HCT116 (cell line): ENCODE results near the gene NCF2. TPM values are rescaled to one million over a fixed set of nuclear protein-coding genes. Genes with fewer than 3 reads are reported as not detected.

ENCODE experiments used
- ATAC-seq: fragments of 200-7000 bp; cut with Tn5 transposase; 2 replicates; pipeline ENCODE4 v1.9.1; 2020; ENCODE audit warnings: mild to moderate bottlenecking, moderate library complexity
- BruUV-seq: library from RNA; stranded (reverse); fragments of 400-500 nt; replicated peaks from 2 replicates; lab custom pipeline; 2021; lab: Mats Ljungman, UMichigan
- CTCF ChIA-PET: fragments of 300-600 bp; sonication (Branson Sonifier 250); formaldehyde crosslinking; loops from one replicate; lab custom pipeline; 2021; ENCODE audit warnings: antibody characterized with exemption; lab: Charles Lee
- POLR2A ChIA-PET: fragments of 300-600, 350-600 bp; sonication (Branson Sonifier 250); formaldehyde crosslinking; loops from one replicate; lab custom pipeline; 2021; ENCODE audit warnings: antibody characterized with exemption; lab: Charles Lee
- RAD21 ChIA-PET, 2 experiments: fragments of 300-600 bp; sonication (Branson Sonifier 250); formaldehyde crosslinking; loops; one replicate each; lab custom pipeline; 2023; ENCODE audit warnings: low total read pairs in 2 of 2; ENCODE audit not compliant: uncharacterized antibody in 2 of 2, unreplicated experiment in 2 of 2, low non-redundant PET in 1 of 2; lab: Charles Lee
- DNase-seq: peaks from one replicate; pipeline ENCODE4 v3.0.0-alpha.2; 2010; ENCODE audit warnings: low read depth, low spot score
- H2AFZ ChIP-seq: fragments of 200-600 bp; shearing (Covaris generic), sonication (generic); 2 replicates; pipeline ENCODE4 v1.6.1; 2017; ENCODE audit warnings: low read depth, mixed run types, mixed read lengths, antibody characterized with exemption, low read length; ENCODE audit not compliant: poor library complexity, severe bottlenecking
- H3K27ac ChIP-seq: 2 replicates; pipeline ENCODE4 v1.5.1; 2012; ENCODE audit warnings: low read depth, low read length
- H3K27me3 ChIP-seq: fragments of 200-600 bp; sonication (generic); 2 replicates; pipeline ENCODE4 v1.6.1; 2016; ENCODE audit warnings: mixed run types, low read length, mixed read lengths; ENCODE audit not compliant: insufficient read depth
- H3K36me3 ChIP-seq, 2 experiments: fragments of 200-500 bp in 1 of 2; fragments of 200-600 bp in 1 of 2; sonication (Bioruptor generic) in 1 of 2; sonication (generic) in 1 of 2; 2 replicates each; pipeline versions ENCODE4 v1.5.1 to v1.6.1; 2014 to 2016; ENCODE audit warnings: low read length in 2 of 2, inconsistent platforms in 1 of 2, mixed read lengths in 1 of 2, mixed run types in 1 of 2; ENCODE audit not compliant: insufficient read depth in 2 of 2, control insufficient read depth in 1 of 2
- H3K4me1 ChIP-seq, 2 experiments: fragments of 200-600 bp in 1 of 2; sonication (generic) in 1 of 2; 2 replicates each; pipeline versions ENCODE4 v1.5.1 to v1.6.1; 2012 to 2017; ENCODE audit warnings: low read length in 2 of 2, inconsistent platforms in 1 of 2, mild to moderate bottlenecking in 1 of 2, mixed read lengths in 1 of 2, mixed run types in 1 of 2, moderate library complexity in 1 of 2; ENCODE audit not compliant: insufficient read depth in 2 of 2, control insufficient read depth in 1 of 2
- H3K4me2 ChIP-seq: fragments of 200-600 bp; sonication (generic); 2 replicates; pipeline ENCODE4 v1.6.1; 2017; ENCODE audit warnings: mixed run types, low read length, mixed read lengths
- H3K4me3 ChIP-seq, 2 experiments: fragments of 200-600 bp in 1 of 2; sonication (generic) in 1 of 2; replicated peaks in 1 of 2; 2 replicates each; pipeline ENCODE4 v1.5.1; 2011 to 2016; ENCODE audit warnings: low read length in 2 of 2, control low read depth in 1 of 2, low read depth in 1 of 2, mild to moderate bottlenecking in 1 of 2, mixed read lengths in 1 of 2, mixed run types in 1 of 2
- H3K79me2 ChIP-seq: fragments of 200-600 bp; sonication (generic); 2 replicates; pipeline ENCODE4 v1.6.1; 2017; ENCODE audit warnings: mild to moderate bottlenecking, mixed run types, low read length, moderate library complexity, mixed read lengths; ENCODE audit not compliant: insufficient read depth
- H3K9ac ChIP-seq: fragments of 200-600 bp; sonication (generic); 2 replicates; pipeline ENCODE4 v1.6.1; 2016; ENCODE audit warnings: low read length, mixed read lengths
- H3K9me2 ChIP-seq: fragments of 200-600 bp; sonication (generic), shearing (Covaris generic); 2 replicates; pipeline ENCODE4 v1.6.1; 2017; ENCODE audit warnings: mixed run types, mild to moderate bottlenecking, moderate library complexity; ENCODE audit not compliant: insufficient read depth
- H3K9me3 ChIP-seq, 2 experiments: fragments of 200-500 bp in 1 of 2; fragments of 200-600 bp in 1 of 2; sonication (Bioruptor generic) in 1 of 2; sonication (generic) in 1 of 2; 2 replicates each; pipeline ENCODE4 v1.6.1; 2014 to 2017; ENCODE audit warnings: low read length in 2 of 2, mixed read lengths in 2 of 2, inconsistent platforms in 1 of 2, low read depth in 1 of 2, mild to moderate bottlenecking in 1 of 2, mixed run types in 1 of 2, moderate library complexity in 1 of 2; ENCODE audit not compliant: control insufficient read depth in 1 of 2, insufficient read depth in 1 of 2
- H4K20me1 ChIP-seq: fragments of 200-600 bp; sonication (generic), shearing (Covaris generic); 2 replicates; pipeline ENCODE4 v1.6.1; 2017; ENCODE audit warnings: mixed run types, mild to moderate bottlenecking, moderate library complexity; ENCODE audit not compliant: insufficient read depth
- ATF3 ChIP-seq: IDR thresholded peaks from 2 replicates; pipeline ENCODE4 v1.6.1; 2012
- CEBPB ChIP-seq: IDR thresholded peaks from 2 replicates; pipeline ENCODE4 v1.6.1; 2012; ENCODE audit warnings: low read depth
- CTCF ChIP-seq, 3 experiments: fragments of 200-600 bp in 1 of 3; sonication (generic) in 1 of 3; IDR thresholded peaks in 2 of 3; conservative IDR thresholded peaks in 1 of 3; 2 replicates each; pipeline ENCODE4 v1.5.1; 2012 to 2017; ENCODE audit warnings: low read depth in 2 of 3, low read length in 2 of 3, antibody characterized with exemption in 1 of 3, borderline replicate concordance in 1 of 3, control low read depth in 1 of 3, mild to moderate bottlenecking in 1 of 3, mixed read lengths in 1 of 3, mixed run types in 1 of 3, moderate library complexity in 1 of 3; ENCODE audit not compliant: insufficient read depth in 1 of 3
- EZH2 ChIP-seq: fragments of 200-600 bp; sonication (generic); IDR thresholded peaks from 2 replicates; pipeline ENCODE4 v1.6.1; 2017; ENCODE audit warnings: antibody characterized with exemption, mixed run types
- EZH2phosphoT487 ChIP-seq: fragments of 200-600 bp; IDR thresholded peaks from 2 replicates; pipeline ENCODE4 v1.6.1; 2018; ENCODE audit warnings: antibody characterized with exemption, borderline replicate concordance
- MAX ChIP-seq: IDR thresholded peaks from 2 replicates; pipeline ENCODE4 v1.6.1; 2012
- POLR2AphosphoS5 ChIP-seq: IDR thresholded peaks from 2 replicates; pipeline ENCODE4 v1.6.1; 2011; ENCODE audit warnings: mild to moderate bottlenecking, low read depth, low read length, moderate library complexity
- RAD21 ChIP-seq: IDR thresholded peaks from 2 replicates; pipeline ENCODE4 v1.6.1; 2012; ENCODE audit warnings: low read depth, mild to moderate bottlenecking
- SP1 ChIP-seq: IDR thresholded peaks from 2 replicates; pipeline ENCODE4 v1.6.1; 2012; ENCODE audit warnings: low read depth
- YY1 ChIP-seq: IDR thresholded peaks from 2 replicates; pipeline ENCODE4 v1.6.1; 2011; ENCODE audit warnings: low read length, low read depth, moderate library complexity, mild to moderate bottlenecking; ENCODE audit not compliant: insufficient replicate concordance; ENCODE audit errors: extremely low read depth
- ZBTB33 ChIP-seq: IDR thresholded peaks from 2 replicates; pipeline ENCODE4 v1.6.1; 2011; ENCODE audit warnings: mild to moderate bottlenecking, low read length, moderate library complexity; ENCODE audit not compliant: insufficient replicate concordance; ENCODE audit errors: extremely low read depth
- ZFX ChIP-seq: fragments of 450-650 bp; IDR thresholded peaks from 2 replicates; pipeline ENCODE4 v1.6.1; 2017
- ZNF274 ChIP-seq: fragments of 200-500 bp; sonication (Bioruptor generic); IDR thresholded peaks from 2 replicates; pipeline ENCODE4 v1.6.1; 2014; ENCODE audit warnings: mild to moderate bottlenecking, low read depth, low read length, inconsistent platforms
- intact Hi-C: fragments of 100-400 bp; cut with micrococcal nuclease; formaldehyde crosslinking; loops from 2 replicates; pipeline ENCODE4 v1.10.0; 2022
- total RNA-seq: library from RNA; stranded (reverse); gene quantifications from one replicate; pipeline ENCODE4 v1.2.1, GENCODE V29; 2021; ENCODE audit not compliant: unreplicated experiment

Gene NCF2
- total RNA-seq, 1 experiment from 2014 or later = 0.25 TPM

GRCh38 chr1:183550915-183551314, 39.3 kb downstream of the NCF2 start:
- H3K27ac ChIP-seq = no peak overlapping the region
- BruUV-seq = no TSS peak
- no peak overlapping the region for H3K4me3 ChIP-seq
- no peaks in the 10 kb centered on the region for H3K9me3 ChIP-seq
- ChIA-PET CTCF (no interaction called here), RAD21 (no interaction called here), POLR2A (no interaction called here)
- no peak overlapping the region for H3K9ac ChIP-seq
- ATAC-seq (no peak), DNase-seq (no peak)
- H3K36me3 ChIP-seq = peaks cover 30 to 36% of the 10 kb centered on the region in 2 experiments
- no peak overlapping the region for H2AFZ ChIP-seq
- intact Hi-C loops = no loop called here
- TF ChIP-seq YY1 = no peak
- no peak for TF ChIP-seq EZH2phosphoT487
- TF ChIP-seq RAD21 = no peak
- no peak for TF ChIP-seq ZNF274
- TF ChIP-seq ZFX = no peak
- no peak for TF ChIP-seq CTCF (IDR thresholded peaks at IDR 0.05 in 2 of 3, conservative IDR thresholded peaks at IDR 0.05 in 1 of 3; ENCODE audit: borderline replicate concordance in 1 of 3, insufficient read depth in 1 of 3, low read depth in 2 of 3, low read length in 2 of 3)
- no peak for TF ChIP-seq MAX
- TF ChIP-seq ZBTB33 = no peak
- TF ChIP-seq EZH2 = no peak
- no peak for TF ChIP-seq SP1
- no peak for TF ChIP-seq CEBPB
- no peak for TF ChIP-seq POLR2AphosphoS5
- TF ChIP-seq ATF3 = no peak
- H3K4me2 ChIP-seq = no peak overlapping the region
- no peaks in the 10 kb centered on the region for H3K9me2 ChIP-seq
- H3K79me2 ChIP-seq = no peaks in the 10 kb centered on the region
- H4K20me1 ChIP-seq = no peaks in the 10 kb centered on the region
- no peaks in the 10 kb centered on the region for H3K4me1 ChIP-seq
- no peaks in the 10 kb centered on the region for H3K27me3 ChIP-seq
